Fibroblast of lung (primary cell): ENCODE results near the gene OLIG2. TPM values are rescaled to one million over a fixed set of nuclear protein-coding genes. Genes with fewer than 3 reads are reported as not detected.

ENCODE experiments used
- DNase-seq, 2 donors: peaks; one replicate each; pipeline versions ENCODE4 v3.0.0 to v3.0.0-alpha.2; 2010; ENCODE audit warnings: low read depth in 2 of 2
- H2AFZ ChIP-seq: 2 replicates; pipeline ENCODE4 v1.5.1; 2012; ENCODE audit warnings: low read length, control low read depth, inconsistent platforms
- H3K27ac ChIP-seq: 2 replicates; pipeline ENCODE4 v1.5.1; 2011; ENCODE audit warnings: low read length, control low read depth; ENCODE audit not compliant: insufficient read depth
- H3K27me3 ChIP-seq: 2 replicates; pipeline ENCODE4 v1.5.1; 2011; ENCODE audit warnings: mild to moderate bottlenecking, low read length; ENCODE audit not compliant: control insufficient read depth, insufficient read depth
- H3K36me3 ChIP-seq: 2 replicates; pipeline ENCODE4 v1.5.1; 2011; ENCODE audit warnings: low read length; ENCODE audit not compliant: control insufficient read depth, insufficient read depth
- H3K4me1 ChIP-seq: 2 replicates; pipeline ENCODE4 v1.5.1; 2011; ENCODE audit warnings: low read length; ENCODE audit not compliant: control insufficient read depth, insufficient read depth; ENCODE audit errors: extremely low read depth
- H3K4me2 ChIP-seq: 2 replicates; pipeline ENCODE4 v1.5.1; 2011; ENCODE audit warnings: low read length, control low read depth; ENCODE audit not compliant: insufficient read depth; ENCODE audit errors: extremely low read depth
- H3K4me3 ChIP-seq, 4 experiments: fragments of 200-600 bp in 1 of 4; sonication (generic) in 1 of 4; replicated peaks in 1 of 4; 2 replicates each; pipeline ENCODE4 v1.5.1; 2011 to 2016; ENCODE audit warnings: low read length in 4 of 4, low read depth in 3 of 4, mild to moderate bottlenecking in 3 of 4, control low read depth in 2 of 4, inconsistent platforms in 1 of 4, mixed read lengths in 1 of 4; ENCODE audit not compliant: insufficient read depth in 1 of 4; ENCODE audit errors: control extremely low read depth in 1 of 4
- H3K79me2 ChIP-seq: 2 replicates; pipeline ENCODE4 v1.5.1; 2012; ENCODE audit warnings: mild to moderate bottlenecking, low read length, inconsistent platforms; ENCODE audit not compliant: control insufficient read depth, insufficient read depth
- H3K9ac ChIP-seq: 2 replicates; pipeline ENCODE4 v1.5.1; 2011; ENCODE audit warnings: mild to moderate bottlenecking, low read length, control low read depth; ENCODE audit not compliant: insufficient read depth
- H3K9me3 ChIP-seq: 2 replicates; pipeline ENCODE4 v1.5.1; 2012; ENCODE audit warnings: low read depth, low read length; ENCODE audit not compliant: control insufficient read depth, insufficient read depth
- H4K20me1 ChIP-seq: 2 replicates; pipeline ENCODE4 v1.5.1; 2011; ENCODE audit warnings: low read length; ENCODE audit not compliant: control insufficient read depth, insufficient read depth; ENCODE audit errors: extremely low read depth
- CTCF ChIP-seq, 2 donors: IDR thresholded peaks in 1 of 2; conservative IDR thresholded peaks in 1 of 2; 1 replicate in 1 of 2; 2 replicates in 1 of 2; pipeline ENCODE4 v1.5.1; 2011 to 2012; ENCODE audit warnings: low read length in 2 of 2, control low read depth in 1 of 2, inconsistent platforms in 1 of 2, low read depth in 1 of 2, mild to moderate bottlenecking in 1 of 2
- EZH2 ChIP-seq: IDR thresholded peaks from 2 replicates; pipeline ENCODE4 v1.5.1; 2012; ENCODE audit warnings: low read length, control low read depth, mild to moderate bottlenecking; ENCODE audit errors: missing control alignments
- polyA plus RNA-seq, 2 donors: library from polyadenylated mRNA; depleted of rRNA in 1 of 2; stranded (reverse) in 1 of 2; unstranded in 1 of 2; fragments of >200 nt; gene quantifications; 2 replicates each; pipeline ENCODE4 v1.2.1, GENCODE V29; 2011 to 2012; ENCODE audit warnings: missing spikeins in 1 of 2
- total RNA-seq: library from RNA; depleted of rRNA; stranded (reverse); fragments of >200 nt; gene quantifications from 2 replicates; pipeline ENCODE4 v1.2.1, GENCODE V29; 2014

Gene OLIG2
- total and polyA plus RNA-seq, 2 donors (not counting 1 experiment from before 2014, with no cell fraction given), result not detected

- Histone ChIP-seq H3K4me2 (no peak overlapping the region), H4K20me1 (no peaks in the 10 kb centered on the region), H3K9ac (no peak overlapping the region), H3K27me3 (peaks cover 22% of the 10 kb centered on the region), H3K79me2 (no peaks in the 10 kb centered on the region), H3K36me3 (no peaks in the 10 kb centered on the region), H3K4me1 (no peaks in the 10 kb centered on the region), H2AFZ (no peak overlapping the region), H3K9me3 (no peaks in the 10 kb centered on the region), H3K4me3 (no peak overlapping the region), H3K27ac (no peak overlapping the region)
- TF ChIP-seq EZH2 (no peak), CTCF (conservative IDR thresholded peaks at IDR 0.05 in 1 of 2, IDR thresholded peaks at IDR 0.05 in 1 of 2; ENCODE audit: low read depth in 1 of 2, low read length in 2 of 2) (no peak)
- no peak for DNase-seq
Observed at GRCh38 chr21:33058527-33058926, 32.8 kb downstream of the OLIG2 start.

GRCh38 chr21:33058957-33059356 is 33.2 kb downstream of the OLIG2 start:
- H3K36me3 ChIP-seq, result no peaks in the 10 kb centered on the region
- H3K9me3 ChIP-seq, result no peaks in the 10 kb centered on the region
- TF ChIP-seq CTCF (conservative IDR thresholded peaks at IDR 0.05 in 1 of 2, IDR thresholded peaks at IDR 0.05 in 1 of 2; ENCODE audit: low read depth in 1 of 2, low read length in 2 of 2) (no peak), EZH2 (no peak)
- no peaks in the 10 kb centered on the region for H3K79me2 ChIP-seq
- H3K9ac ChIP-seq, result no peak overlapping the region
- H3K4me3 ChIP-seq, result no peak overlapping the region
- H3K27ac ChIP-seq, result no peak overlapping the region
- no peak overlapping the region for H2AFZ ChIP-seq
- no peak overlapping the region for H3K4me2 ChIP-seq
- peaks cover 26% of the 10 kb centered on the region for H3K27me3 ChIP-seq
- DNase-seq, result no peak
- H4K20me1 ChIP-seq, result no peaks in the 10 kb centered on the region
- H3K4me1 ChIP-seq, result no peaks in the 10 kb centered on the region

GRCh38 chr21:33059380-33059841 is 33.7 kb downstream of the OLIG2 start:
- TF ChIP-seq CTCF (conservative IDR thresholded peaks at IDR 0.05 in 1 of 2, IDR thresholded peaks at IDR 0.05 in 1 of 2; ENCODE audit: low read depth in 1 of 2, low read length in 2 of 2) (no peak), EZH2 (no peak)
- Histone ChIP-seq H2AFZ (no peak overlapping the region), H4K20me1 (no peaks in the 10 kb centered on the region), H3K36me3 (no peaks in the 10 kb centered on the region), H3K9ac (no peak overlapping the region), H3K4me2 (no peak overlapping the region), H3K4me3 (no peak overlapping the region), H3K9me3 (no peaks in the 10 kb centered on the region), H3K27ac (no peak overlapping the region), H3K79me2 (no peaks in the 10 kb centered on the region), H3K4me1 (no peaks in the 10 kb centered on the region), H3K27me3 (peaks cover 30% of the 10 kb centered on the region)
- no peak for DNase-seq
